ENCODE measurements around the gene INTU.
"Not testable (repeated sequence)": the region's sequence is repeated elsewhere in the genome, so short reads cannot be mapped to it uniquely, and the experiment has no call there.

Gene INTU

GRCh38 chr4:127631420-127631819, 1.3 kb upstream of the INTU start:
- no peak overlapping the region for H3K27ac Mint-ChIP-seq
- H3K4me1 Mint-ChIP-seq, result peaks cover 13% of the 10 kb centered on the region
- H3K27me3 Mint-ChIP-seq (ENCODE audit: low read depth), result peaks cover 17% of the 10 kb centered on the region
- H3K9me3 Mint-ChIP-seq, result no peaks in the 10 kb centered on the region
- H3K4me3 Mint-ChIP-seq, result peak overlapping the region in 2 of 3 experiments; percentile 38 to 53
- no peaks in the 10 kb centered on the region for H3K36me3 Mint-ChIP-seq (ENCODE audit: low read depth)
- TF ChIP-seq, protein P1, sequence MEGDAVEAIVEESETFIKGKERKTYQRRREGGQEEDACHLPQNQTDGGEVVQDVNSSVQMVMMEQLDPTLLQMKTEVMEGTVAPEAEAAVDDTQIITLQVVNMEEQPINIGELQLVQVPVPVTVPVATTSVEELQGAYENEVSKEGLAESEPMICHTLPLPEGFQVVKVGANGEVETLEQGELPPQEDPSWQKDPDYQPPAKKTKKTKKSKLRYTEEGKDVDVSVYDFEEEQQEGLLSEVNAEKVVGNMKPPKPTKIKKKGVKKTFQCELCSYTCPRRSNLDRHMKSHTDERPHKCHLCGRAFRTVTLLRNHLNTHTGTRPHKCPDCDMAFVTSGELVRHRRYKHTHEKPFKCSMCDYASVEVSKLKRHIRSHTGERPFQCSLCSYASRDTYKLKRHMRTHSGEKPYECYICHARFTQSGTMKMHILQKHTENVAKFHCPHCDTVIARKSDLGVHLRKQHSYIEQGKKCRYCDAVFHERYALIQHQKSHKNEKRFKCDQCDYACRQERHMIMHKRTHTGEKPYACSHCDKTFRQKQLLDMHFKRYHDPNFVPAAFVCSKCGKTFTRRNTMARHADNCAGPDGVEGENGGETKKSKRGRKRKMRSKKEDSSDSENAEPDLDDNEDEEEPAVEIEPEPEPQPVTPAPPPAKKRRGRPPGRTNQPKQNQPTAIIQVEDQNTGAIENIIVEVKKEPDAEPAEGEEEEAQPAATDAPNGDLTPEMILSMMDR (IDR thresholded peaks at IDR 0.05; ENCODE audit: unreplicated experiment in 3 of 3), result no peak

GRCh38 chr4:127634181-127634580, 1.4 kb downstream of the INTU start:
- peak overlapping the region; percentile 15 to 99 (median 98) for H3K4me3 Mint-ChIP-seq

GRCh38 chr4:127641524-127641923, 8.8 kb downstream of the INTU start:
- H3K27ac Mint-ChIP-seq, result no peak overlapping the region
- H3K36me3 Mint-ChIP-seq (ENCODE audit: low read depth), result peaks cover 30% of the 10 kb centered on the region
- TF ChIP-seq, protein P1 (IDR thresholded peaks at IDR 0.05; ENCODE audit: unreplicated experiment in 3 of 3), result no peak
- no peak overlapping the region for H3K4me3 Mint-ChIP-seq
- no peaks in the 10 kb centered on the region for H3K9me3 Mint-ChIP-seq
- no peaks in the 10 kb centered on the region for H3K27me3 Mint-ChIP-seq (ENCODE audit: low read depth)
- H3K4me1 Mint-ChIP-seq, result no peaks in the 10 kb centered on the region

More at GRCh38 chr4:127634181-127634580, 1.4 kb downstream of the INTU start:
- TF ChIP-seq, protein P1 (IDR thresholded peaks at IDR 0.05; ENCODE audit: unreplicated experiment in 3 of 3), result no peak
- Mint-ChIP-seq H3K4me1 (peaks cover 13% of the 10 kb centered on the region), H3K36me3 (ENCODE audit: low read depth) (peaks cover 6% of the 10 kb centered on the region), H3K9me3 (no peaks in the 10 kb centered on the region), H3K27ac (no peak overlapping the region), H3K27me3 (ENCODE audit: low read depth) (peaks cover 4% of the 10 kb centered on the region)

DNA sequence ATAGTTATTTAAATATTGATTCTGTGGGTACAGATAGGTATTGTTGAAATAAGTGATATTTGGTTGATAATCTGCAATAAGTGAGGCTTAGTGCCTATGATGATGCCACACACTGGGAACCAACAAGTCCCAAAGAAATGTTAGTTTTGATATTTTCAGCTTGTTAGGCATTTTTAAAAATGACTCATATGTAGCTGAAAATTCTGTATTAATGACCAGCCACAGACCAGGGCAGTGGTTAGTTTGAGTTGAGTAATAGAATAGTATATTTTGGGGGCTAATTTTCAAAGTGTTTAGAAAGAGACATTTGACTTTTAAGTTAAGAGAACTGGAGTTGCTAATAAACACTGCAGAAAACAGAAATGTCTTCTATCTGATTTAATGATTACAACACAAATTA, 9.4 kb downstream of the INTU start:
- Mint-ChIP-seq H3K4me1 (no peaks in the 10 kb centered on the region), H3K27me3 (ENCODE audit: low read depth) (no peaks in the 10 kb centered on the region), H3K9me3 (no peaks in the 10 kb centered on the region), H3K27ac (no peak overlapping the region), H3K4me3 (no peak overlapping the region), H3K36me3 (ENCODE audit: low read depth) (peaks cover 30% of the 10 kb centered on the region)
- TF ChIP-seq, protein P1 (IDR thresholded peaks at IDR 0.05; ENCODE audit: unreplicated experiment in 3 of 3), result no peak

DNA sequence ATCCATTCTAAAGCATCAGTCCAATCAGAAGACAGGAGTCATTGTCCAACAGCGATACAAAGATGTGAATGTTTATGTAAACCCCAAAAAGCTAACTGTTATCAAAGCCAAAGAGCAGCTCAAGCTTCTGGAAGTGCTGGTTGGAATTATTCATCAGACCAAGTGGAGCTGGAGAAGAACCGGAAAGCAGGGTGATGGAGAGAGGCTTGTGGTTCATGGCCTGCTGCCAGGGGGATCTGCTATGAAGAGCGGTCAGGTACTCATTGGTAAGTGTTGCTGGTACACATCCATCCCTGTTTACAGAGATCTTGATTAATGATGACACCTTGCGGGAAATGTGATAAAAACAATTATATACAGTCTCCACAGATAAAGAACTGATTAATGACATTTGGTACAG, 11.0 kb downstream of the INTU start:
- H3K9me3 Mint-ChIP-seq, result no peaks in the 10 kb centered on the region

DNA sequence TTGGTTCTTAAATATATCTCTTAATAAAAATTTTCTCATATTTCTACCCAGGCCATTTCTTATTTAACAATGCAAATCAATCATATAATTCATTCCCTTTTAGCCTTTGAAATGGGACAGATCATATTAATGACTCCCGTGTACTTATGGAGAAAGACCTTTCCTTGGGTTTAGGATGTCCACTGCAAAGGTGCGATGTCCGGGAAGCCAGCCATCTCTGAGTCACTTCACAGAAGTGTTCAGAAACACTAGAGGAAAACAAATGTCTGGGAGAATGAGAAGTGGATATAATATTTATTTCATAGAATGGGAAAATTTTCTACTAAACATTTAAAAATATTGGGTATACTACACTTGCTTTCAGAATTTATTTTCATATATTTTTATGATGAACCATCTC, 15.3 kb downstream of the INTU start:
- no peaks in the 10 kb centered on the region for H3K4me1 Mint-ChIP-seq
- no peak overlapping the region for H3K27ac Mint-ChIP-seq
- no peak overlapping the region for H3K4me3 Mint-ChIP-seq
- H3K27me3 Mint-ChIP-seq (ENCODE audit: low read depth), result no peaks in the 10 kb centered on the region
- H3K36me3 Mint-ChIP-seq (ENCODE audit: low read depth), result peaks cover 56% of the 10 kb centered on the region
- TF ChIP-seq, protein P1 (IDR thresholded peaks at IDR 0.05; ENCODE audit: unreplicated experiment in 3 of 3), result no peak
- no peaks in the 10 kb centered on the region for H3K9me3 Mint-ChIP-seq

More for the DNA sequence above, 11.0 kb downstream of the INTU start:
- H3K27me3 Mint-ChIP-seq (ENCODE audit: low read depth), result no peaks in the 10 kb centered on the region
- TF ChIP-seq, protein P1 (IDR thresholded peaks at IDR 0.05; ENCODE audit: unreplicated experiment in 3 of 3), result no peak
- H3K4me1 Mint-ChIP-seq, result no peaks in the 10 kb centered on the region
- peaks cover 40% of the 10 kb centered on the region for H3K36me3 Mint-ChIP-seq (ENCODE audit: low read depth)
- no peak overlapping the region for H3K4me3 Mint-ChIP-seq
- no peak overlapping the region for H3K27ac Mint-ChIP-seq

- not testable (repeated sequence) for H3K4me3 Mint-ChIP-seq; H3K27me3 Mint-ChIP-seq (ENCODE audit: low read depth); H3K4me1 Mint-ChIP-seq; H3K9me3 Mint-ChIP-seq; H3K27ac Mint-ChIP-seq
- peaks cover 42% of the 10 kb centered on the region for H3K36me3 Mint-ChIP-seq (ENCODE audit: low read depth)
These were observed 22.8 kb downstream of the INTU start for GRCh38 chr4:127655590-127655989.

All from nephron (organoid).